ENCODE results near the gene NXT2. TPM values are rescaled to one million over a fixed set of nuclear protein-coding genes. Genes with fewer than 3 reads are reported as not detected.

The NXT2 gene
- total RNA-seq, 2 experiments from 2014 or later, result 4.0 to 4.1 TPM

DNA sequence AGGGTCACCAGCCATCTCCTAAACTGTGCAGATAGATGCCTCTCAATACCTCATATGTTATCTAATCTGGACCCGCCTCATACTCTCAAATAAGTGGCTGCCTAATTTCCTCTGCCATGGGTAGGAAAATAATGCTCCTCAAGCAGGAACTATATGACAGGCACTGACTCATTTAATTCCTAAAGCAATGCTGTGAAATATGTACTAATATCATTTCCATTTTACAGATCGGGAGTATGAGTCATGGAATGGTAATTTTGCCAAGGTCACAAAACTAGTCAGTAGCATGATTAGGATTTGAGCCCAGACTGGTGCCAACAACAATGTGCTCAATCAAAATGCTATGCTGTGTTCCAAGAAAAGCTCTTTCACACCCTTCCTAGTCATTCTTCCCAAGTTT, 3.0 kb upstream of the NXT2 start:
- ChIA-PET CTCF (no interaction called here), POLR2A (no interaction called here)
- Histone ChIP-seq H3K9me3 (ENCODE audit: control insufficient read depth in 1 of 2, insufficient read depth in 1 of 2, low read length in 2 of 2) (no peaks in the 10 kb centered on the region), H3K36me3 (ENCODE audit: insufficient read depth, low read length) (no peaks in the 10 kb centered on the region), H3K4me3 (ENCODE audit: low read length) (no peak overlapping the region), H3K27ac (ENCODE audit: low read depth in 1 of 2, low read length in 2 of 2) (no peak overlapping the region), H3K27me3 (ENCODE audit: control insufficient read depth in 1 of 2, insufficient read depth in 2 of 2, low read length in 2 of 2) (peaks cover 2 to 3% of the 10 kb centered on the region in 2 experiments), H3K4me1 (ENCODE audit: insufficient read depth, low read length) (peaks cover 2% of the 10 kb centered on the region)
- H3K4me1 Mint-ChIP-seq (ENCODE audit: low read depth), result peaks cover 13% of the 10 kb centered on the region
- H3K9me3 Mint-ChIP-seq, result no peaks in the 10 kb centered on the region
- DNase-seq (peak in 2 of 14 experiments; percentile 4 to 12), ATAC-seq (ENCODE audit: poor library complexity) (no peak)
- H3K36me3 Mint-ChIP-seq (ENCODE audit: low read depth), result peaks cover 5% of the 10 kb centered on the region
- peaks cover 39% of the 10 kb centered on the region for H3K27me3 Mint-ChIP-seq
- intact Hi-C loops (cut with DNase I, micrococcal nuclease), result loop anchor here in 1 of 2 experiments (10.0 kb wide), 1 partner anchor 781 kb away; the partner anchor contains the start of gene AMMECR1
- no peak overlapping the region for H3K27ac Mint-ChIP-seq
- TF ChIP-seq CTCF (IDR thresholded peaks at IDR 0.05), result no peak
- H3K4me3 Mint-ChIP-seq, result no peak overlapping the region

GRCh38 chrX:109534933-109535332, 1.7 kb upstream of the NXT2 start:
- Histone ChIP-seq H3K36me3 (ENCODE audit: insufficient read depth, low read length) (no peaks in the 10 kb centered on the region), H3K4me1 (ENCODE audit: insufficient read depth, low read length) (peaks cover 2% of the 10 kb centered on the region), H3K4me3 (ENCODE audit: low read length) (no peak overlapping the region), H3K27ac (ENCODE audit: low read depth in 1 of 2, low read length in 2 of 2) (no peak overlapping the region), H3K27me3 (ENCODE audit: control insufficient read depth in 1 of 2, insufficient read depth in 2 of 2, low read length in 2 of 2) (peaks cover 2 to 3% of the 10 kb centered on the region in 2 experiments), H3K9me3 (ENCODE audit: control insufficient read depth in 1 of 2, insufficient read depth in 1 of 2, low read length in 2 of 2) (no peaks in the 10 kb centered on the region)
- intact Hi-C loops (cut with DNase I, micrococcal nuclease), result loop anchor here in 1 of 2 experiments (5.0 to 10.0 kb wide), 4 partner anchors 197 to 1443 kb away; partner anchors contain the start of genes ACSL4, AMMECR1, ATG4A and PSMD10
- no peak for ATAC-seq (ENCODE audit: poor library complexity)
- Mint-ChIP-seq H3K27me3 (peaks cover 35% of the 10 kb centered on the region), H3K4me1 (ENCODE audit: low read depth) (peaks cover 13% of the 10 kb centered on the region), H3K4me3 (peak overlapping the region; percentile 84), H3K36me3 (ENCODE audit: low read depth) (peaks cover 5% of the 10 kb centered on the region), H3K9me3 (no peaks in the 10 kb centered on the region), H3K27ac (no peak overlapping the region)
- CTCF ChIA-PET, result no interaction called here
- POLR2A ChIA-PET, result no interaction called here
- no peak for TF ChIP-seq CTCF (IDR thresholded peaks at IDR 0.05)
- no peak for DNase-seq

DNA sequence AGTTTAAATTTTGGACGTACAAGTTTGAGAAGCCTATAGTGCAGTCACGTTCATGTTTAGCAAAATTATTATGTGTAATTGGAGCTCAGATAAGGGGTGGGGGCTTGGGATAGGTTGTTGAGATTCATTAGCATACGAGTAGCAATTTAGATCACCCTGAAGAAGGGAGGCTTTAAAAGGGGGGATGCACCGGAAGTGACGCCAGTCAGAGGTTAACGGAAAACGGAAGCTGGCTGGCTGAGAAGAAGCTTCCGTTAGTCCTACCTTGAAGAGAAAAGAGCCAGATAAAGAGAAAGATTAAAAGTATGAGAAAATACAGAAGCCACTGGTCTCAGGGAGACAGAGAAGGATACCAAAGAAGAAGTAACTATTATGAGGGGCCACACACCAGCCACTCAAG, 1.1 kb upstream of the NXT2 start:
- peaks cover 2% of the 10 kb centered on the region for H3K4me1 ChIP-seq (ENCODE audit: insufficient read depth, low read length)
- ChIA-PET POLR2A (no interaction called here), CTCF (no interaction called here)
- H3K4me3 Mint-ChIP-seq, result peak overlapping the region; percentile 84
- peaks cover 29% of the 10 kb centered on the region for H3K27me3 Mint-ChIP-seq
- H3K36me3 Mint-ChIP-seq (ENCODE audit: low read depth), result peaks cover 5% of the 10 kb centered on the region
- H3K9me3 Mint-ChIP-seq, result no peaks in the 10 kb centered on the region
- H3K36me3 ChIP-seq (ENCODE audit: insufficient read depth, low read length), result no peaks in the 10 kb centered on the region
- peaks cover 13% of the 10 kb centered on the region for H3K4me1 Mint-ChIP-seq (ENCODE audit: low read depth)
- ATAC-seq (ENCODE audit: poor library complexity) (no peak), DNase-seq (no peak)
- H3K27ac ChIP-seq (ENCODE audit: low read depth in 1 of 2, low read length in 2 of 2), result no peak overlapping the region
- no peaks in the 10 kb centered on the region for H3K9me3 ChIP-seq (ENCODE audit: control insufficient read depth in 1 of 2, insufficient read depth in 1 of 2, low read length in 2 of 2)
- intact Hi-C loops (cut with DNase I, micrococcal nuclease), result loop anchor here in 1 of 2 experiments (5.0 to 10.0 kb wide), 4 partner anchors 197 to 1443 kb away; partner anchors contain the start of genes ACSL4, AMMECR1, ATG4A and PSMD10
- no peak for TF ChIP-seq CTCF (IDR thresholded peaks at IDR 0.05)
- H3K4me3 ChIP-seq (ENCODE audit: low read length), result no peak overlapping the region
- peak overlapping the region; percentile 88 for H3K27ac Mint-ChIP-seq
- peaks cover 2 to 3% of the 10 kb centered on the region in 2 experiments for H3K27me3 ChIP-seq (ENCODE audit: control insufficient read depth in 1 of 2, insufficient read depth in 2 of 2, low read length in 2 of 2)

All from CD4-positive, alpha-beta T cell (primary cell).